Measurements from ENCODE around the gene SLK.

SLK gene

GRCh38 chr10:103939522-103939921 lies 27.4 kb upstream of the SLK start:
- TF ChIP-seq, protein P1, sequence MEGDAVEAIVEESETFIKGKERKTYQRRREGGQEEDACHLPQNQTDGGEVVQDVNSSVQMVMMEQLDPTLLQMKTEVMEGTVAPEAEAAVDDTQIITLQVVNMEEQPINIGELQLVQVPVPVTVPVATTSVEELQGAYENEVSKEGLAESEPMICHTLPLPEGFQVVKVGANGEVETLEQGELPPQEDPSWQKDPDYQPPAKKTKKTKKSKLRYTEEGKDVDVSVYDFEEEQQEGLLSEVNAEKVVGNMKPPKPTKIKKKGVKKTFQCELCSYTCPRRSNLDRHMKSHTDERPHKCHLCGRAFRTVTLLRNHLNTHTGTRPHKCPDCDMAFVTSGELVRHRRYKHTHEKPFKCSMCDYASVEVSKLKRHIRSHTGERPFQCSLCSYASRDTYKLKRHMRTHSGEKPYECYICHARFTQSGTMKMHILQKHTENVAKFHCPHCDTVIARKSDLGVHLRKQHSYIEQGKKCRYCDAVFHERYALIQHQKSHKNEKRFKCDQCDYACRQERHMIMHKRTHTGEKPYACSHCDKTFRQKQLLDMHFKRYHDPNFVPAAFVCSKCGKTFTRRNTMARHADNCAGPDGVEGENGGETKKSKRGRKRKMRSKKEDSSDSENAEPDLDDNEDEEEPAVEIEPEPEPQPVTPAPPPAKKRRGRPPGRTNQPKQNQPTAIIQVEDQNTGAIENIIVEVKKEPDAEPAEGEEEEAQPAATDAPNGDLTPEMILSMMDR (conservative IDR thresholded peaks at IDR 0.05; ENCODE audit: low read depth, low read length) = no peak

DNA sequence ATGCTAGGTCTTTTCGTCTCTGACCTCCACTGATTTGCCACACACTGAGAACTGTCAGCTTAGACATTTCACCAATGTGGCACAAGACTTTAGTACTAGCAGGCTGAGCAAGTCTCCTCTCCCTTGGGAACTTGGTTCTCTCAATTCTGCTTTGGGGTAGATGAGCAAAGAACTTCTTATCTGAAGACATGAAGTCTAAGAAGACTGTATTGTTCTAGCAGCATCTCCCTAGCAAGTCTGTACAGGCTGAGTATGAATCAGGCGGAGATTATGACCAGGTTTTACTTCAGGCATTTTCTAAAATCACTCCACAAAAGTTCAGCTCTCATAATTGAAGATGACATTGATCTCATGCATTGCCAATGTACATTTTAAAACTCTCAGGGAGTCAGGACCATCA lies 25.1 kb upstream of the SLK start:
- TF ChIP-seq, protein P1 (conservative IDR thresholded peaks at IDR 0.05; ENCODE audit: low read depth, low read length) = no peak
- no peak for DNase-seq (ENCODE audit: low read depth)
- H3K4me3 ChIP-seq (ENCODE audit: low read length) = no peak overlapping the region

More at GRCh38 chr10:103939522-103939921, 27.4 kb upstream of the SLK start:
- no peak overlapping the region for H3K4me3 ChIP-seq (ENCODE audit: low read length)
- DNase-seq (ENCODE audit: low read depth) = no peak

GRCh38 chr10:103942866-103943265 lies 24.1 kb upstream of the SLK start:
- no peak overlapping the region for H3K4me3 ChIP-seq (ENCODE audit: low read length)
- DNase-seq (ENCODE audit: low read depth) = no peak
- TF ChIP-seq, protein P1 (conservative IDR thresholded peaks at IDR 0.05; ENCODE audit: low read depth, low read length) = no peak

DNA sequence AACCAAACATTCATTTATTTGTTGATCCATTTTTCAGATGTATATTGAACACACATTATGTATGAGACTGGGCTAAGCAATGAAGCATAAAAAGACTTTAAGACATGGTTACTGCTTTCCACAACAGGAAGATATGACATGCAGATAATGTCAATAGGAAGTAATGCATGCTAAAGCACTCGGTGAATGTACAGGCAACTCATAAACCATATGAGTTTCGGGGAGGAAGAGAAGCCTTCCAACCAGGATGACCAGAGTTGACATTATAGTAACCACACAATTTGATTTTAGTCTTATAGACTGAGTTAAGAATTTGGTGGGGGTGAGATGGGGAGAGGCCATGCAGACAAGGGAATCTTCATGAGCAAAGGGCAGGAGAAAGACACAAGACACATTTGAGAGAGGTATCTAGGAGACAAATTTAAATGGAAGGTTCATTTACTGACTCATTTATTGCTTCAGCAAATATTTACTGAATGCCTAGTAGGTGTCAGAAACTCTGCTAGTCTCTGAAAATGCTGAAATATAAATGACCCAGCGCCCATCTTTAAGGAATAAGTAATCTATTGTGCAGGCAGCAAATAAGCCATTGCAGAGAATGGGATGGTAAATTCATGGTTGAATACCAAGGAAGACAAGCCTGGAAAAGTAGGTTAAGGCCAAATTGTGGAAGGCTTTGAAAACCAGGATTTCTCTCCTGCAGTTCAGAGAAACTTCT lies 19.0 kb upstream of the SLK start:
- TF ChIP-seq, protein P1 (conservative IDR thresholded peaks at IDR 0.05; ENCODE audit: low read depth, low read length) = no peak
- DNase-seq (ENCODE audit: low read depth) = no peak
- H3K4me3 ChIP-seq (ENCODE audit: low read length) = no peak overlapping the region

DNA sequence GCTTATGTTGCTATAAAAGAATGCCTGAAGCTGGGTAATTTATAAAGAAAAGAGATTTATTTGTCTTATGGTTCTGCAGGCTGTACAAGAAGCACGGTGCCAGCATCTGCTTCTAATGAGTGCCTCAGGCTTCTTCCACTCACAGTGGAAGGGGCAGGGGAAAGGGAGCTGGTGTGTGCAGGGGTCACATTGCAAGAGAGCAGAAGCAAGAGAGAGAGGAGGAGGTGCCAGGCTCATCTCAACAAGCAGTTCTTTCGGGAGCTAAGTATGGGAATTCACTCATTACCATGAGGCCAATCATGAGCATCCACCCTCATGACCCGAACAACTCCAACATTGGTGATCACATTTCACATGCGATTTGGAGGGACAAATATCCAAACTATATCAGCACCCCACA lies 17.2 kb upstream of the SLK start:
- DNase-seq (ENCODE audit: low read depth) = no peak
- no peak overlapping the region for H3K4me3 ChIP-seq (ENCODE audit: low read length)
- TF ChIP-seq, protein P1 (conservative IDR thresholded peaks at IDR 0.05; ENCODE audit: low read depth, low read length) = no peak

DNA sequence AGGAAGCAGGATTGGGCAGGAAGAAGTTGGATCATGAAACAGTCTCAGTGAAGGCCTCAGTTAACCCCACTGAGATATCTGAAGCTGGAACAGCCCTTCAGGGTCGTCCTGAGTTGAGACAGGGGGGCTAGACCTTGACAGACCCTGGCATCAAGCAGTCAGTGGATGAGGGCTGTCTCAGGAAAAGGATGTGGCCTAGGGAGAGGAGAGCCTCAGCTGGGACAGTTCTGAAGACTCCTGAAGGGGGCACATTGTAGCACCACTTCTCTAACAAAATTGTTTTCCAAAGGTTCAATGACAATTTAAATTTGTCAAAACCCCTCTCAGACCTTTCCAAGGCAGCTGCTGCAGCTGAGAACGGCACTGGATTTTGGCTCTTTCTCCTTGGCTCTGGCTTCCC lies 15.8 kb upstream of the SLK start:
- no peak overlapping the region for H3K4me3 ChIP-seq (ENCODE audit: low read length)
- TF ChIP-seq, protein P1 (conservative IDR thresholded peaks at IDR 0.05; ENCODE audit: low read depth, low read length) = no peak
- DNase-seq (ENCODE audit: low read depth) = no peak

DNA sequence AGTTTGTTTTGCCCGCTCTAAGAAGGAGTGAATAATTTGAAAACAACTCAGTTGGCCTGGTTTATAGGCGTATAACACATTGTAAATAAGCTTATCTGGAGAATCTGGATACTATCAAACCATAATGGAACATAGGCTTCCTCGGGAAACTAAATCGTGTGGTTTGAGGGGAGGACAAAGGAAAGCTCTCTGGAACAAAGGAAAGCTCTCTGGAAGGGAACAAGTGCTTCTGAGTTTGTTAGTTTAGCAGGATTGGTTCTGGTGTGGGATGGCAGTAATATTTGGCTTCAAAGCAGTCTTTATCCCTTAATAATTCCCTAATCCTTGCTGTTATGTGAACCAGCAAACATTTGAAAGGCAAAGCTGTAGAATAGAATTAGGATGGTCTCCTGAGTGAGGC lies 15.0 kb upstream of the SLK start:
- TF ChIP-seq, protein P1 (conservative IDR thresholded peaks at IDR 0.05; ENCODE audit: low read depth, low read length) = no peak
- peak; percentile 68 for DNase-seq (ENCODE audit: low read depth)
- H3K4me3 ChIP-seq (ENCODE audit: low read length) = no peak overlapping the region
